ENCODE measurements around the gene GRB2.
"Not testable (repeated sequence)": the region's sequence is repeated elsewhere in the genome, so short reads cannot be mapped to it uniquely, and the experiment has no call there.

GRB2 gene

DNA sequence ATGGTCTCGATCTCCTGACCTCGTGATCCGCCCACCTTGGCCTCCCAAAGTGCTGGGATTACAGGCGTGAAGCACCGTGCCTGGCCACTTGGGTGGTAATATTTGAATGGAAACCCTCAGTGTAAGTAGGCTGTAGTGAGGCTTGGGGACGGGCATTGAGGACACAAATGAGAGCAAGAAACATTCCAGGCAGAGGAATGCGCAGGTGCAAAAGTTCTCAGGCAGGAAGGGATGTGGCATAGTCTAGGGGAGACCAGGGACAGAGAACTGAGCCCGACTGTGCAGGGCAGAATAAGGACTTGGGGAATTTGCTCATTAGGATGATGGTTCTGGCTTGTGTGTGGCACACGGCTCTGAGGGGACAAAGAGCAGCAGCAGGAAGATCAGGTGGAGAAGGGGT is 54.8 kb downstream of the GRB2 start:
- DNase-seq (ENCODE audit: low spot score), result no peak

DNA sequence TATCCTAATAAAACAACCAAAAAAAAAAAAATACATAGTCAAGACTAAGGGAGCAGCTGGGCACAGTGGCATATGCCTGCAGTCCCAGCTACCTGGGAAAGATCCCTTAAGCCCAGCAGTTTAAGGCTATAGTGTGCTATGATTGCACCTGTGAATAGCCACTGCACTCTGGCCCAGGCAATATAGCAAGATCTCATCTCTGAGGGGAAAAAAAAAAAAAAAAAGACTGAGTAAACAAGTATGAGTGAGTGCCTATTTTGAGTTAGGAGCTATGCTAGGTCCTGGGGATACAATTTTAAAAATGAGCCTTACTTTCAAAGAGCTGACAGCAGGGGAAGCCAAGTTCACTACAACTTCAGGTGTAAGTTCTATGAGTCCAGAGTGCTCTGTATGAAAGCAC is 55.4 kb downstream of the GRB2 start:
- no peak for DNase-seq (ENCODE audit: low spot score)

DNA sequence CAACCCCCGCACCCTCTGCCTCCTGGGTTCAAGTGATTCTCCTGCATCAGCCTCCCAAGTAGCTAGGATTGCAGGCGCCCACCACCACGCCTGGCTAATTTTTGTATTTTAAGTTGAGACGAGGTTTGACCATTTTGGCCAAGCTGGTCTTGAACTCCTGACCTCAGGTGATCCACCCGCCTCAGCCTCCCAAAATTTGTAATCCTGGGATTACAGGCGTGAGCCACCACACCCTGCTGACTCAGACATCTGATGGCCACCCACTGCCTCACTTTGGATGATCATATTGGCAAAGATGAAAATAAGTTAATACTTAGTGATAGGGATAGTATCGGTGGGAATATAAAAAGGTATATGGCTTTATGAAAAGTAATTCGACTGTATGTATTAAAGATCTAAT is 55.9 kb downstream of the GRB2 start:
- DNase-seq (ENCODE audit: low spot score), result no peak

DNA sequence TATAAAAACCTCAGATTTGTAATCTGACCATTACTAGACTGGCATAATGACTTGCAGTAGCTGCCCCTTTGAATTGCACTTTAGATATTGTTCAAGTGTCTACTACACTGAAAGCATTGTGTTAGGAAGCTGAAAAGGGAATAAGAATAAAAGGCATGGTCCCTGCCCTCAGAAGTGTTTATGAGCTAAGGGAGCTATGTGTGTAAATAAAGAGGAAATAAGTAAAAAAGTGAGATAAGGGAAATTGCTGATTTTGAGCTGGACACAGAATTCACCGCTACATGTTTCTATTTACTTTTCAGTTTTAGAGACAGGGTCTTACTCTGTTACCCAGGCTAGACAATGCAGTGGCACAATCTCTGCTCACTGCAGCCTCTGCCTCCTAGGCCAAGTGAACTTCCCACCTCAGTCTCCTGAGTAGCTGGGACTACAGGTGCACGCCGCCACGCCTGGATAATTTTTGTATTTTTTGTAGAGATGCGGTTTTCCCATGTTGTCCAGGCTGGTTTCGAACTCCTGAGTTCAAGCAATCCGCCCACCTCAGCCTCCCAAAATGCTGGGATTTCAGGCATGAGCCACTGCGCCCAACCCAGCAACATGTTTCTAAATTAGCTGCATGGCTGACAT is 57.0 kb downstream of the GRB2 start:
- no peak for DNase-seq (ENCODE audit: low spot score)

DNA sequence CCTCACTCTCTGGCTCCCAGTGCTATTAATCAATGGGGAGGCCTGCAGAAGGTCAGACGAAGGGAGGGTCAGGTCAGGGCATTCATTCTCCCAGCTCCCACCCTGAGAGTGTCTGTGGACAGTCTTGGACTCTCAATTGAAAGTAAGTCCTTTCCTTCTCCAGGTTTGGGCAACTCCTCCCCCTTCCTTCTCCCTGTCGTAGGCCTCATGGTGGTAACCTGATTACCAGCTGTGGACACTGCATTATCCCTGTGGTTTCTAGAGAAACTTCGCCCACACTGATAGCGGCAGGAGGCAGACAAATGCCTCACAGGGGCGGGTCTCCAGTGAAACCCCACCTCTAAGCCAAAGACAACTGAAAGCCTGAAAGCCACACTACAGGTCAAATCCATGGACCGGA is 58.6 kb downstream of the GRB2 start:
- no peak for DNase-seq (ENCODE audit: low spot score)

DNA sequence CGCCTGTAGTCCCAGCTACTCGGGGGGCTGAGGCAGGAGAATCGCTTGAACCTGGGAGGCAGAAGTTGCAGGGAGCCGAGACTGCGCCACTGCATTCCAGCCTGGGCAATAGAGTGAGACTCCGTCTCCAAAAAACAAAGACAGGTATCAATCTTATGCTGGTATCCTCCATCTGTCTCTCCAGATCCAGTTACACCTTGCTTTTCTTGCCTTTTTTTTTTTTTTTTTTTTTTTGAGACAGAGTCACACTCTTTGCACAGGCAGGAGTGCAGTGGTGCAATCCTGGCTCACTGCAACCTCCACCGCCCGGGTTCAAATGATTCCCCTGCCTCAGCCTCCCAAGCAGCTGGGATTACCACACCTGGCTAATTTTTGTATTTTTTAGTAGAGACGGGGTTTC is 59.1 kb downstream of the GRB2 start:
- DNase-seq (ENCODE audit: low spot score), result not testable (repeated sequence)

DNA sequence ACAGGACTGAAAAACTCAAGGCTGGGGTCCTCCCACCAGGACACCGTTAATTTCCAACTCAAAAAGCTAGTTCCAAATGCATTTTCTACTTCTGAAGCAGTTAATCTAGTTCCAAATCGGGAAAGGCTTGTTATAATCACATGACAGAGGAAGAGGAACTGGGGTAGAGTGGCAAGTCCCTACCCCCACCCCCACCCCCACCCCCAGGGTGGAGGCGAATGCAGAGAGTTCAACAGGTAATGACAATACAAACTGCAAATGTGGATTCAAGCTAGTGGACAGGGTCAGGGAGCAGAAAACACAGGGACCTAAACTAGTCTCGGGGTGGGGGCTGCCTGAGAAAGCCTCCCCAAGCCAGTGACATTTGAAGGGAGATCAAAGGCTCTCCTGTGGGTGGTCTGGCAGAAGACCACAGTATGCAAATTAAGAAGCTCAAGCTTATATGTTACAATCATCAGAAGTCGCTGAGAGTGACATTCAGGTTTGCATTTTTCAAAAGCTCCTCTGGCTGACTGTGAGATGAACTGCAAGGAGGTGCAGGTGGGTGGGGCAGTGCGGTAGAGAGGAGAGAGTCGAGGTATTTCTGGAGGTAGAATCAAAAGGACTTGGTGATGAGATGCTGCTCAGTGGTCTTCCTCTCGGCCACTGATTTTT is 59.8 kb downstream of the GRB2 start:
- no peak for DNase-seq (ENCODE audit: low spot score)

DNA sequence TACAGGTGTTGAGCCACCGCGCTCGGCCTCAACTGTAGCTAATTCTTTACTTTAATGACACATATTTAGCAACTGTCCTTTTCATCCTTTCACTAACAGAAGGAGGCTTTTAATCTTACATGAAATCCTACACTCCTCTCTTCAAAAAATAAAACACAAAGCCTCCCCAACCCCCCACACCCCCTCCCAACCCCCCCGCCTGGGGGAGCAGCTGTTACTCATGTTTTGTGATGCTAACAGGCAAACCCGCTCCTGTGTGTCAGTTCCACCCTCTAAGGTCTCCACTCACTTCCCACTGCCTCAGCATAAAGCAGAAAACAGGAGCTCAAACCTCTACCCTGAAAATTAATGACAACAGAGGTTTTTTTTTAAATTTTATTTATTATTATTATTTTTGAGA is 60.8 kb downstream of the GRB2 start:
- DNase-seq (ENCODE audit: low spot score), result no peak

DNA sequence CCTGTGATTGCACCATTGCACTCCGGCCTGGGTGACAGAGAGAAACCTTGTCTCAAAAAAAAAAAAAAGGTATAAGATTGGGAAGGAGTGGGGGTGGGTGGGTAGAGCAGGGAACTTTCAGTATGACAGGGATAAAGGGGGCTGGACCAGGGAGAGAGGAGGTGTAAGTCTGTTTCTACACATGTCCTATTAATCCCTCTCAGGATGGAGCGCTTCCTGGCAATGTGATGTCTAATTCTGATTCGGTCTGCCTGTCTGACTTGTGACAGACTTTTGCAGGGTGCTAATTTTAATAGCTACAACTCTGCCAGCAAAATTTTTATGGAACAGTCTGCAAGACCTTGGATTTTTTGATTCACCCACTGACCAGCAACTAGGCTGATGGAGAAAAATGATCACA is 62.5 kb downstream of the GRB2 start:
- no peak for DNase-seq (ENCODE audit: low spot score)

DNA sequence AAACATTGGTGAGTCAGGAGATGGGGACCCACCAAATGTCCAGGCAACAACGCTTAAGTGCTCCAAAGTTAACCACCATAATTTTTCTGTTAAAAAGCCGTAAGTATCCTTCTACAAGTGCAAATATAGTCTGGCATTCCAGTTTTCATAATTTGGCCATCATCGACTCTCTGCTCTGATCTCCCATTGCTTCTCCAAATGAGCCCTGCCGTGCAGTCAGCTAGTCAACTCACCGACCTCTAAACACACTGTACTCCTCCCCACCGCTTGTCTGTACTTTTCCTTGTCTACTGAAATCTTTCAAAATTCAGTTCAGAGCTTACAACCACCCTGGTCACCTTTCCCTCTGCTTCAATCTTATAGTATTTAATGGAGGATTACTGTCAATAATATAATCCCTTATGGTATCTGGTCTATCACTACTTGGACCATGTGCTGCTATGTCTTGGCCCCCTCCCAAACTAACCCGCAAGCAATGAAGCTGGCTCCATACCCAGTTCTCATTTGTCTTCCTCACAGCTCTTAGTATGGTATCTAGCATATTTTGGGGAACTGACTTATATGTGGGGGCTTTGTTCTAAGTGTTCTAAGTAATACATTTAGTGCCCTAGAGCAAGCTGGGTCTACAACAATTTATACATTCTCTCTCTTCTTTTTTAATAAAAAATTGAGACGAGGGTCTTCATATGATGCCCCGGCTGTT is 63.5 kb downstream of the GRB2 start:
- no peak for DNase-seq (ENCODE audit: low spot score)

DNA sequence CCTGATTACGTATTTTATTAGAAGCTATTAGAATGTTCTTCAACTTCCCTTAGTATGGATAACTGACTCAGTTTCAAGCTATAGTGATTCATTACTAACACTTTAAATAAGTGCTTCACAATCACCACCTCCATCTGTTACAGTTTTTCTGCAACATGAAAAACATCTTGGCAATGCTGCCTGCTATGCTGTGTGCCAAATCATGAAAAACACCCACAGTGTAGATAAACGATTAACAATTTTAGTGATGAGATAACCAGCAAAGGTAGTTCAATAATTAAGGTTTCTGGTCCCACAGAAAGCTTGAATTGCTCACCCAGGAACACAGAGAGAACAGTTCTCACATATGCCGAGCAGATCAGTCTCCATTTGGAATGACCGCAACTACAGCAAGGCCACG is 64.8 kb downstream of the GRB2 start:
- DNase-seq (ENCODE audit: low spot score), result no peak

DNA sequence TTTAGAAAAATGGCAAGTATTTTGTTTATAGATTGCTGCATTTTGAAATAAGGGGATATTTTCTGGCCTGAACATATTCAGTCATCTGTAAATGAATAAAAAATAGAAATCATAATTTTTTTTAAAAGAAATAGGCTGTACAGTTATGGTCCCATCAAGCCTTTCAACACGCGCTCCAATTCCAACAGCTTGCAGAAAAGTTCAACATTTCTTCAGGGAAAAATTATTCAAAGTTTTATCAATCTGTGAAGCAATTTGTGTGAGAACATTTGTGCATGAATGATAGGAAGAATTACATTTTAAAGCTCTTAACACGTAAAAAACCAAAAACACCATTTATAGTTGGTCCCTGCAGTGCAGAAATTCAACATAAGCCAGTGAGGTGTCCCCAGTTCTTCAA is 65.5 kb downstream of the GRB2 start:
- DNase-seq (ENCODE audit: low spot score), result no peak

DNA sequence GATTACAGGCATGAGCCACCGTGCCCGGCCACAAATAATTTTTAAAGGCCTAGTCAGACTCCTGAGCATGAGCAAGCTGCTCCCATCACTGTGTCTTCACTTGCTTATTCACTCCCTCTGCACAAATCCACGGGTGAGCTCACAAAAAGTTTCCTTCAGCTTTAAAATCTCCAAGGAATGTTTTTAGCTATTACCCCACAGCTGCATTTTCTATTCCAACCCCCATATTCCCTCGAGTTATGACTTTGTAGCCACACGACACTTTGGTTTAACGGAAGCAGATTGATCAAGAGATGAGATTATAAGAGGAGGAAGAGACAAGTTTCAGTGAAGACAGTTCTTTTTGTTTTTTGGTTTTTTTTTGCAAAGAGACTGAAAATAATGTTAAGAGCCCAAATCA is 67.1 kb downstream of the GRB2 start:
- DNase-seq (ENCODE audit: low spot score), result no peak

DNA sequence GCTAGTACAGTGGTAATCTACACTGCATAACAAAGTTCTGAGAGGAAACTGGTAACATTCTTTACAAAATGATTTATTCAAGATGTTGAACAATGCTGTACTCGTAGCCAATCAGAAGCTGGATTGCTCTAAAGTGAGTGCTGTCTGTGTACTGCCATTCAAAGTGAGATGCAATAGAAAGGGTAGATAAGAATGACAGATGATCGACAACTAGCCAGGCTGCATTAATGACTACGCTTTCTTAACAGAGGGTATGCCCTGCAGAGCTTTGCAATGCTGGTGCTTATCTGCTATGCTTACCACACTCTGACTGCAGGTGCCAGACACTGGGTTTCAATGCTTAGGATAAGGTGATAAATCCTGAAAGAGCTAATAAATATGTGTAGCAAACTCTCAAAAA is 70.2 kb downstream of the GRB2 start:
- no peak for DNase-seq (ENCODE audit: low spot score)

DNA sequence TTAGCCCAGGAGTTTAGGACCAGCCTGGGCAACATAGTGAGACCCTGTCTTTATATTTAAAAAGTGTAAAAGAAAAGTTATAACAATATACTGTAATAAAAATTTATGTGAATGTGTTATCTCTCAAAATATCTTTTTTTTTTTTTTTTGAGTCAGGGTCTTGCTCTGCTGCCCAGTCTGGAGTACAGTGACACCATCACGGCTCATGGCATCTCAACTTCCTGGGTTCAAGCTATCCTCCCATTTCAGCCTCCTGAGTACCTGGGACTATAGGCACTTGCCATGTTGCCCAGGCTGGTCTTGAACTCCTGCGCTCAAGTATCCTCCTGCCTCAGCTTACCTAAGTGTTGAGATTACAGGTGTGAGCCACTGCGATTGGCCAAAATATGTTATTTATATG is 70.8 kb downstream of the GRB2 start:
- DNase-seq (ENCODE audit: low spot score), result no peak

DNA sequence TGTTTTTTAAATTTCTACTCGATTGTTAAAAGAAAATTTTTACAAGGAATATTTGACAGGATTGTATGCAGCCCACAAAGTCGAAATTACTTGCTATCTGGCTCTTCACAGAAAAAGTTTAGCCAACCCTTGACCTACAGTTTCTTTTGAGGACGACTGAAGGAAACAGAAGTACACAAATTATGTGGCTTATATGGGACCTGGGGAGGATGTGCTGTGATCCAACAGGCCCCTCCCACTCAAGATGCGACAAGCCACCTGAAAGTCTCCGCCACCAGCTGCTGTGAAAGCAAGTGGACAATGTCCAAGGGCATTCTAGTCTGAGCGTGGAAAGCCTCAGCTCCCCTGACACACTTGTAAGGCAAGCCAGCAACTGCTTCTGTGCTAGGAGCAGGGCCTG is 73.8 kb downstream of the GRB2 start:
- DNase-seq (ENCODE audit: low spot score), result no peak

DNA sequence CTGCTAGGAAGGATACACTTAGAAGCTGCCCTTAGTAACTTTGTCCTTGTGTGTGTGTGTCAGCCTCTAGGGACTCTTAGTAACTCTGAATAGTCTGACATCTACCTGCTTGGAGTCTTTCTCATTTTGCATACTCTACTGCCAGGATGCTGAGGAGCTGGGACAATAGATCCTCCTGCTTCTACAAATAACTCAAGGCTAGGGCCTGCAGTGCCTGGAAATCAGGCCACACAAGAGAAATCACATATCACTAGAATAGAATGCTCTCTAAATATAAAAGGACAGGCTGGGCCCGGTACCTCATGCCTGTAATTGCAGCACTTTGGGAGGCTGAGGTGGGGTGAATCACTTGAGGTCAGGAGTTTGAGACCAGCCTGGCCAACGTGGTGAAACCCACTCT is 77.7 kb downstream of the GRB2 start:
- DNase-seq (ENCODE audit: low spot score), result no peak

DNA sequence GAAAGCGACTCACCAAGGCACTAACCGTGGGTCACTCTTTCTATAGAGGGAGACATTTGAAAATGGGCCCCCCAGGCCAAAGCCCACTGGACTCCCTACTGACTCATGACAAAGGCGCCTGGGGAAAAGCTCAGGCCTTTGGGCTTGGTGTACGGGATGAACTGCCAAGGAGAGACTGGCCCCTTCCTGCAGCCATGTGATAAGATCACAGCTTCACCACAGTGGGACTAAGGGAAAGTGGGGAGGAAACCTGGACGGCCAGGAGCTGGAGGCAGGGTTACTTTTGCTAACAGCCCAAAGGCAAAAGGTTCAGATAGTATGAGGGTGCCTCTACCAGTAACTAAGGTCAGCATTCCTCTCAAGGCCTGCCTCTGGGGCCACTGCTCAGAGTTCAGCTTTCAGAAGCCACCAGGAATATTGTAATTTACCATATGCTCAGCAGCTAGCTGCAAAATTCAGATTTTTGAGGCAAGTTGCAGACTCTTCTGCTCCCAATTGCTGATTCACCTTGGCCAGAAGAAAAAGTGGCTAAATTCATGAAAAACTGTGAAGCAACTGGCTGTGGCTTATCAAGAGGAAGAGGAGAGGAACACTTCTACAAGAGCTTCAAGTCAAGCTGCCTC is 79.1 kb downstream of the GRB2 start:
- DNase-seq (ENCODE audit: low spot score), result no peak

DNA sequence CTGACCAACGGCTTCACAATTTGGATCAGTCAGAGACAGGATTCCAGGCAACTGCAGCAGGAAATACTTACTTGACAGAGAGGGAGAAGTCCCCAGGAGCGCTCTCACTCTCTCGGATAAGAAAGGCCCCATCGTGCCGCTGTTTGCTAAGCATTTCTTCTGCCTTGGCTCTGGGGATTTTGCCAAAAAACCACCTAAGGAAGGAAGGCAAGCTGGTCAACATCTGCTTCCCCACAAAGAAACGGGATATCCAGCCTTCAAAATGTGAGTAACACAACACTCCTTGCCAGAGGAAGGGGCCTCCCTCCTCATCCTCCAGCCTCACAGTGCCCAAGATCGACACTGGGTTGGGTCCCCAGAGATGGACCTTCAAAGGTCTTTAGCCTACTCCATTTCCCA is 79.7 kb downstream of the GRB2 start:
- no peak for DNase-seq (ENCODE audit: low spot score)

DNA sequence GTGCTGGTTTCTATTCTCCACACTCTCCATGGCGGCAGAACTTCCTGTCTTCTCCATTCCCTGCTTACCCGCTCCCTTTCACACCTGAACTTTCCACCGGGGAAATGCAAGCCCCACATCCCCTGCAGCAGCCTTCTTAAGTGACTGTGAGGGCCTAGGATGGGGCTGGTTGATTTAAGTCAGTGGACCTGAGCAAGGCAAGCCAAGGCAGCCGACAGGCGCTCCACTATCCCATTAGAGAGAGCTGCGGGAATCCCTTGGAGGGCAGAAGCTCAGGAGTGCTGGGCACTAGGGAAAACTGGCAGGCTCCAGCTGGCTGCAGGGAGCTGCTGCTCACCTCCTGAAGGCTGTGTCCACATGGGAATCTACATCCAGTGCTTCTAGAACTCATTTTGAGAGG is 80.1 kb downstream of the GRB2 start:
- DNase-seq (ENCODE audit: low spot score), result no peak

DNA sequence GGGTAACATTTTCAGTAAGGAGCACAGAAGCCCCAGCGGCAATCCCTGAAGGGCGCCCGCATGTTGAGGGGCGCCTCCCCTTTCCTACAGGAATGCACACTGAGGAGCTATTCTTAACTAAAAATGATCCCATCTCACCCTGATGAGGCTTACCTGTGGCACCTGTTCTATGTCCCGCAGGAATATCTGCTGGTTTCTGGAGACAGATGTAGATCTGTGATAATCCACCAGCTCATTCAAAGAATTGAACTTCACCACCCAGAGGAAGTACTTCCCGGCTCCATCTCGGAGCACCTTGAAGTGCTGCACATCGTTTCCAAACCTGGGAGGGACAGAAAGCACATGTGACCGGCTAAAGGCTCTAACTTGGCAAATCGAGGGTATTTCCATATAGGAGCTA is 84.0 kb downstream of the GRB2 start:
- no peak for DNase-seq (ENCODE audit: low spot score)

DNA sequence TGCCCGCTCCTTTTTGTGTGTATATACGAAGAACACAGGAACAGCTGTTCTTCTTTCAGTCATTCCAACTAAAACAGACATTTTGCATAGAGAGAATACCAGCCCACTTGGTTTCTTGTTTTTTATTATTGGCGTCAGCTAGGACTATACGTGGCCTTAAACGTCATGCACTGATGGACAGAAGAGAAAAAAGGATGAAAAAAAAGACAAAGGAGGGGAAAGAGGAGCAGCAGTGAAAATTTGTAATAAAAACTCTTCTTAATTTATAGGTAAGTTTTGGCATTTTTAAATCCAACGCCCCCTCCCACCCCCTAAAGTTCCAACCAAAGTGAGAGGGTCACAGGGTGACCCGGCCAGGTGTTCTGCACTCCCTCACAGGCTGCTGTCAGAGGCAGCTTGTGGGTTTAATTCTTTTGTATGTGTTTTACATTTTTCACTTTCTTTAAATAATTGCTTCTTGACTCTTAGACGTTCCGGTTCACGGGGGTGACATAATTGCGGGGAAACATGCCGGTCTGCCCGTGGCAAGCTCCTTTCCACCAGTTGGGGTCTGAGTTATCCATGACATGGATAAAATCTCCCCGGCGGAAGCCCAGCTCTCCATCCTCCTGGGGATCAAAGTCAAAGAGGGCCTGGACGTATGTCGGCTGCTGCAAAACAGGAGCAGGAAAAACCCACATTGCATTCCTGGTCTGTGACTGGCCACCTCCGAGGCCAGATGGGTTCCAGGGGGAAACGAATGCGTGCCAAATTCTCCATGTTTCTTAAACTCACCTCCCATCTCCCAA is 85.4 kb downstream of the GRB2 start:
- DNase-seq (ENCODE audit: low spot score), result no peak

Data from COLO829 (cell line).